Loucy (cell line): Measurements from ENCODE around the gene MBNL2.

ENCODE experiments used
- H2AFZ ChIP-seq: fragments of 200-600 bp; sonication (generic); 2 replicates; pipeline ENCODE4 v1.6.0; 2016; ENCODE audit warnings: antibody characterized with exemption, mild to moderate bottlenecking, low read length, moderate library complexity
- H3F3A ChIP-seq: fragments of 200-600 bp; 2 replicates; pipeline ENCODE4 v1.6.0; 2016; ENCODE audit warnings: antibody characterized with exemption, low read depth, mild to moderate bottlenecking
- H3K27me3 ChIP-seq: fragments of 200-600 bp; sonication (generic); 2 replicates; pipeline ENCODE4 v1.6.1; 2014; ENCODE audit warnings: low read length, mild to moderate bottlenecking; ENCODE audit not compliant: insufficient read depth, poor library complexity, severe bottlenecking
- H3K36me3 ChIP-seq: fragments of 200-600 bp; sonication (generic); 2 replicates; pipeline ENCODE4 v1.6.1; 2016; ENCODE audit warnings: low read length; ENCODE audit not compliant: insufficient read depth
- H3K4me1 ChIP-seq: fragments of 200-600 bp; sonication (generic); 2 replicates; pipeline ENCODE4 v1.5.1; 2014; ENCODE audit warnings: low read length, mild to moderate bottlenecking; ENCODE audit not compliant: insufficient read depth, poor library complexity, severe bottlenecking
- H3K4me2 ChIP-seq: fragments of 200-600 bp; sonication (generic); 2 replicates; pipeline ENCODE4 v1.6.0; 2014; ENCODE audit warnings: antibody characterized with exemption, low read length, low read depth, mild to moderate bottlenecking; ENCODE audit not compliant: poor library complexity, severe bottlenecking
- H3K4me3 ChIP-seq: fragments of 200-600 bp; sonication (generic); 2 replicates; pipeline ENCODE4 v1.5.1; 2014; ENCODE audit warnings: low read length, mild to moderate bottlenecking, mixed read lengths; ENCODE audit not compliant: poor library complexity, severe bottlenecking
- H3K79me2 ChIP-seq: fragments of 200-600 bp; sonication (generic); 2 replicates; pipeline ENCODE4 v1.6.1; 2014; ENCODE audit warnings: low read length; ENCODE audit not compliant: insufficient read depth
- H3K9ac ChIP-seq: fragments of 200-600 bp; sonication (generic); 2 replicates; pipeline ENCODE4 v1.6.0; 2014; ENCODE audit warnings: mild to moderate bottlenecking, low read depth, low read length, moderate library complexity; ENCODE audit not compliant: poor library complexity, severe bottlenecking
- H3K9me2 ChIP-seq: fragments of 200-600 bp; sonication (generic); replicated peaks from 2 replicates; pipeline ENCODE4 v1.6.1; 2016; ENCODE audit warnings: low read depth, low read length, mixed read lengths
- H3K9me3 ChIP-seq: fragments of 200-600 bp; sonication (generic); 2 replicates; pipeline ENCODE4 v1.6.1; 2014; ENCODE audit warnings: mild to moderate bottlenecking, antibody characterized with exemption, low read length, low read depth; ENCODE audit not compliant: insufficient read depth
- H4K20me1 ChIP-seq: fragments of 200-600 bp; sonication (generic); 2 replicates; pipeline ENCODE4 v1.6.0; 2014; ENCODE audit warnings: antibody characterized with exemption, low read length, mild to moderate bottlenecking; ENCODE audit not compliant: insufficient read depth, poor library complexity, severe bottlenecking
- CTCF ChIP-seq: fragments of 200-600 bp; sonication (generic); conservative IDR thresholded peaks from 2 replicates; pipeline ENCODE4 v1.5.1; 2014; ENCODE audit warnings: mild to moderate bottlenecking, antibody characterized with exemption, low read length
- EZH2phosphoT487 ChIP-seq: fragments of 200-600 bp; IDR thresholded peaks from 2 replicates; pipeline ENCODE4 v1.6.1; 2018; ENCODE audit warnings: antibody characterized with exemption, mild to moderate bottlenecking, moderate library complexity, borderline replicate concordance

The MBNL2 gene

DNA sequence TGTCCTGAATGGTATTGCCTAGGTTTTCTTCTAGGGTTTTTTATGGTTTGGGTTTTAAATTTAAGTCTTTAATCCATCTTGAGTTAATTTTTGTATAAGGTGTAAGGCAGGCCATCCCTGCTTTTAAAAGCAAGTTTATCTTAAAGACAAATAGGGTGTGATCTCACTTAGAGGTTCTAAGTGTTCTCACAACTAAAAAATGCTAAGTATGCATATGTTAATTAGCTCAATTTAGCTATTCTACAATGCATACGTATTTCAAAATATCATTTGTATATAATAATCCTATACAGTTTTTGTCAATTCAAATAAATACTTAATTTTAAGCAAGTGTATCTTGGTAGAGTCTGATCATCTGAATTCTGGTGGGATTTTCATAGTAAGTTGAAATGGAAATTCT is 50.4 kb downstream of the MBNL2 start:
- Histone ChIP-seq H3K36me3 (peaks cover 13% of the 10 kb centered on the region; the same call in 1 of the 2 replicates), H4K20me1 (no peaks in the 10 kb centered on the region), H3K27me3 (no peaks in the 10 kb centered on the region), H3K9me3 (no peaks in the 10 kb centered on the region), H3K4me2 (no peak overlapping the region), H3K4me3 (no peak overlapping the region), H2AFZ (no peak overlapping the region), H3K4me1 (no peaks in the 10 kb centered on the region), H3K9ac (no peak overlapping the region), H3K79me2 (no peaks in the 10 kb centered on the region), H3K9me2 (no peaks in the 10 kb centered on the region), H3F3A (no peaks in the 10 kb centered on the region)
- TF ChIP-seq CTCF: no peak
- TF ChIP-seq EZH2phosphoT487: no peak

DNA sequence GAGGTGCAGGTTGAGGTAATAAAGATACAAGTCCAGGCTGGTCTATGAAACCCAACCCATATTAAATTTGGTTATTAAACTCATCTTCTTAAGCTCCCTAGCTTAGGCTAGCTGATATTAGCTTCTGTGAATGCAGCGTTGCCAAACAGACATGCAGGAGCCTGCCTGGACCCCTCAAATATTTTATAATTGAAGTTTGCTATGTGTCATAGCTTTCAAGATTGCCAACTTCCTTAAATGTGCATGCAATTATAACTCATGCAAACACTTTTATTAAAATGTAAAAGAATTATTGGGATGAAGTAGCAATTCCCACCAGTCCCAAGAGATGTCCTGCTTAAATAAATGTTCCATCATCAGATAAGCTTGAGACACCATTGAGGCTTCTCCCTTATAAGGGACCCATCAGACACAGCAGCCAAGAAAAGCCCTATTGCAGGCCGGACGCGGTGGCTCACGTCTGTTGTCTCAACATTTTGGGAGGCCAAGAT is 51.3 kb downstream of the MBNL2 start:
- Histone ChIP-seq H3K4me1 (no peaks in the 10 kb centered on the region), H3K79me2 (no peaks in the 10 kb centered on the region), H3F3A (no peaks in the 10 kb centered on the region), H3K4me2 (no peak overlapping the region), H3K27me3 (no peaks in the 10 kb centered on the region), H3K9me2 (no peaks in the 10 kb centered on the region), H2AFZ (no peak overlapping the region), H3K4me3 (no peak overlapping the region), H4K20me1 (no peaks in the 10 kb centered on the region), H3K9ac (no peak overlapping the region), H3K9me3 (no peaks in the 10 kb centered on the region), H3K36me3 (peaks cover 13% of the 10 kb centered on the region; the same call in 1 of the 2 replicates)
- TF ChIP-seq CTCF (no peak), EZH2phosphoT487 (no peak)

GRCh38 chr13:97274829-97275649 is 52.9 kb downstream of the MBNL2 start:
- Histone ChIP-seq H3K9me2 (no peaks in the 10 kb centered on the region), H3K4me3 (no peak overlapping the region), H2AFZ (no peak overlapping the region), H3K27me3 (no peaks in the 10 kb centered on the region), H3K36me3 (peaks cover 13% of the 10 kb centered on the region; the same call in 1 of the 2 replicates), H3K79me2 (no peaks in the 10 kb centered on the region), H3K9me3 (no peaks in the 10 kb centered on the region), H3K9ac (no peak overlapping the region), H3K4me1 (peaks cover 5% of the 10 kb centered on the region), H4K20me1 (peaks cover 5% of the 10 kb centered on the region), H3F3A (no peaks in the 10 kb centered on the region), H3K4me2 (no peak overlapping the region)
- no peak for TF ChIP-seq CTCF
- TF ChIP-seq EZH2phosphoT487: no peak
